HT-29 (cell line): Measurements from ENCODE around the gene NEURL3. TPM values are rescaled to one million over a fixed set of nuclear protein-coding genes. Genes with fewer than 3 reads are reported as not detected.
"Not testable (repeated sequence)": the region's sequence is repeated elsewhere in the genome, so short reads cannot be mapped to it uniquely, and the experiment has no call there.

Experiments used
- DNase-seq: peaks from one replicate; pipeline ENCODE4 v3.0.0-alpha.2; 2015; ENCODE audit warnings: low spot score
- total RNA-seq: library from RNA; depleted of rRNA; stranded (reverse); fragments of >200 nt; shearing (Covaris generic); gene quantifications from 2 replicates; pipeline ENCODE4 v1.2.3, GENCODE V29; 2014; rRNA removed

NEURL3 gene
- total RNA-seq, result 3.8 and 4.3 TPM in 2 replicates

DNA sequence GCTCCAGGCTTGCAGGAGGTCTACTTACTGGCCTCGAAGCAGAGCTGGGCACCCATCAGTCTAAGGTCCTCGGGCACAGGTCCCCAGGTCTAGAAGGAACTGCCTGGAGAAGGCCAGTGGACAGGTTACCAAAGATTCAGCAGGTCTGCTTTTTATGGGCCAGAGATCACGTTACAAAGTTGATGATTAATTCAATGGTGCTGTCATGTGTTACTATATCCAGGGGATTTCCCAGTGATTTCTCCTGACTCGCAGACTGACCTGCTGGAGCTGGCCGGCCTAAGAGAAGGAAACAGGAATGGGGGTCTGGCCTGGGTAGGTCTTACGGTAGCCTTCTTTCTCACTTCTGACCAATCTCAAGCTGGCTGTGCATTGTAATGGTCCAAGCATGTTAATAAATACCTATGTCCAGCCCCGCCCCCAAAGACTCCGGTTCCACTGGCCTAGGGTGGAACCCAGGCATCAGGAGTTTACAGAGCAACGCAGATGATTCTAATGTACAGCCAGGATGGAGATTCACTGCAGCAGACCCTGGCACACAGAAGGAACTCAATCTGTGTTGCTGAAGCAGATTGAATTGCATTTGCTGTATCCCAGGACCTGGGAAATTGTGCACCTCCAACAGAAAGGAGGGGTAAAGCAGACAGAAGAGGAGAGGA is at the start of gene NEURL3:
Gene NEURL3, minus strand, starts transcription at position 127 of the 659 bp plus-strand sequence. Its CDS starts 71 bp downstream, at position 56.
- DNase-seq, result peak; percentile 82

DNA sequence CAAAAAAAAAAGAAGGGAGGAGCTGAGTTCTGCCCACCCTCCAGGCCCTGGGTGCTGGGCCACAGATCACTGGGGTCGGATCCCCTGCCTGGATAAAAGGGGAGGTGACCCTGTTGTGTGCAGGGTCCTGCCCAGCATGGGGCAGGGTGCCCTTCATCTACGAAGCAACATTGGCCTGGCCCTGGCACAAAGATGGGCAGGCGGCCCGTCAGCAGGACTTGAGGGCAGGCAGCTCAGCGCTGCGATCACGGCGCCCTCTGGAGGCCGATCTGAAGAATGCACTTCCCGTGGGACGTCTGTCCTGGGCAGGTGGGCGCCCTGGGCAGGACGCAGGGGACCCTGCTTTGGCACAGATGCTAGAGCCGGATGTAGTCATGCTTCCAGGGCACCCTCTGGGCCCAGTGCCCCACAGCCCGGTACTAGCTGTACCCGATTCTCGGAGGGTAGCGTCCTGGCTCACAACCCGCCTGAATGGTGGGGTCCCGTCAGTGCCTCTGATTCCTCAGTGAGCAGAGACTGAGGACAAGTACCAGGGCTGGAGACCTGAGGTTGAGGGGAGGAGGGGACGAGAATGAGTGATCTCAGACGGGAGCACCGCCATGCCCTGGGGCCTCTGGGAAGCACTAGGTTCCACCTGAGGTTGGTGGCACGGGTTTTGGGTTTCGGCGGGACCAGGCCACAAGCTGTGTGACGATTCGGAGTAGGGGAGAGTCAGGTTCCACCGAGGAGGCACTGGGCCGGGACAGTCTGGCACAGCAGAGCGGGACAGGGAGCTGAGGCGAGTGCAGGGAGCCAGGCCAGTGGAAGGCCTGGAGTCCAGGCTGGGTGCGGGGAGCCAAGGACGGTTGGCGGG is 49.4 kb upstream of the NEURL3 start:
- peak; percentile 54 for DNase-seq

- not testable (repeated sequence) for DNase-seq
Measured at GRCh38 chr2:96553957-96554292, 48.8 kb upstream of the NEURL3 start.

GRCh38 chr2:96553176-96553956 is 48.2 kb upstream of the NEURL3 start:
- no peak for DNase-seq

GRCh38 chr2:96552315-96553175 is 47.4 kb upstream of the NEURL3 start:
- no peak for DNase-seq

DNA sequence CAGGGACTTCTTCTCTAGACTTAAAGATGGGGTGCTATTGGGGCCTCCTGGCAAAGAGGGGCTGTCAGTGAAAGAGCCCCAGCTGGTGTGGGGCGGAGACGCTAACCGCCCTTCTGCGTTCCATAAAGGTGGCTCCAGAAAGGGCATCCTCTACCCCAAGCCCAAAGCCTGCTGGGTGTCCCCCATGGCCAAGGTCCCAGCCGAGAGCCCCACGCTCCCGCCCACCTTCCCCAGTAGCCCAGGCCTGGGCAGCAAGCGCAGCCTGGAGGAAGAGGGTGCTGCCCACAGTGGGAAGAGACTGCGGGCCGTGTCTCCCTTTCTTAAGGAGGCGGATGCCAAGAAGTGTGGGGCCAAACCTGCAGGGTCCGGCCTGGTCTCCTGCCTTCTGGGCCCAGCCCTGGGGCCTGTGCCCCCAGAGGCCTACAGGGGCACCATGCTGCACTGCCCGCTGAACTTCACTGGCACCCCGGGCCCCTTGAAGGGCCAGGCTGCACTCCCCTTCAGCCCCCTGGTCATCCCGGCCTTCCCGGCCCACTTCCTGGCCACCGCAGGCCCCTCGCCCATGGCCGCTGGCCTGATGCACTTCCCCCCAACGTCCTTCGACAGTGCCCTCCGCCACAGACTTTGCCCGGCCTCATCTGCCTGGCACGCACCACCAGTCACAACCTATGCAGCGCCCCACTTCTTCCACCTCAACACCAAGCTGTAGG is 46.6 kb upstream of the NEURL3 start:
- DNase-seq, result no peak

- no peak for DNase-seq
Measured at GRCh38 chr2:96550787-96551604, 45.8 kb upstream of the NEURL3 start.

GRCh38 chr2:96549967-96550786 is 45.0 kb upstream of the NEURL3 start:
- peak; percentile 86 for DNase-seq

DNA sequence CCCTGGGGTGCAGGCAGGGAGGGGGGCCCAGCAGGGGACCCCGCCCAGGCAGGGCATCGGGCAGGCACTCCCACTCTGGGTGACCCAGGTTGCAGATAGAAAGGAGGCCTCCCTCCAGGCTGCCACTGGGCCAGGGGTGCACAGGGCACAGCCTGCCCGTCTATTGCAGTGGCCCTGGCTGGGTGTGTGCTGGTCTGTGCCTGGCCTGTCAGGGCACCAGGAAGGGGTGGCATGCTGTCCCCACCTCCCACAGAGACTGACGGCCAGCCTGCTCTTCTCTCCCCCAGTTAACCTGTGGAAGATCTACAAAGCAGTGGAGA is 44.3 kb upstream of the NEURL3 start:
- DNase-seq, result no peak

GRCh38 chr2:96548558-96549465 is 43.7 kb upstream of the NEURL3 start:
- no peak for DNase-seq

DNA sequence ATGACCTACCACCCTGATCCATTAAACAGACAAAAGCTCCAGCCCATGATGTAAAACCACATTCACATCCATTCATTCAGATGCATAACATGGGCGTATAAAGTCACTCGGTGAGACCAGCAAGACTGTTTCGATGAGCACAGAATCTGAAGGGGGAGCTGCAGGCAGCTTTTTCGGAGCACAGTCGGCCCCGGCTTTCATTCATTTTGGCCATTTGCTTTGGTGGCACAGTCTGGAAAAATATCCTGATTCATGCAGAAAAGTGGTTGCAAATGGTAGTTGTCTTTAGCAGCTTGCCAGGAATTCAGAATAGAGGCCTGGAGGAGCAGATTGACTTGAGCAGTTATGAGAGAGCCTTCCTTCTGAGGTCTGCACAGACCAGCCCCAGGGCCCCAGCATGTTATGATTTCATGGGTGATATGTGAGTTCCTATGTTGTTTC is 42.6 kb upstream of the NEURL3 start:
- DNase-seq, result no peak

DNA sequence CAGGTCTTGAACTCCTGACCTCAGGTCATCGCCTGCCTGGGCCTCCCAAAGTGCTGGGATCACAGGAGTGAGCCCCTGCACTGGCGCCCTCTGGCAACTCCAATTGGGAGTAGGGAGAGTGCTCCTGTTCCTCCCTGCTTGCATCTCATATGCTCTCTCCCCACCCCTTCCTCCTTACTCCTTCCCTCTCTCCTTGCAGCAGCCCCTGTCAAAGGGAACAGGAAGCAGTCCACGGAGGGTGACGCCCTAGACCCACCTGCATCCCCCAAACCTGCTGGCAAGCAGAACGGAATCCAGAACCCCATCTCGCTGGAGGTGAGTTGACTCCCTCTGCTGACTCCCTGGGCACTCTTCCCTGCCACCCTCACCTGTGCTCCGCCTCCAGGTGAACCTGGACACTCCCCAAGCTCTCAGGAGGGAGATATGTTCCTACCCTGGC is 42.1 kb upstream of the NEURL3 start:
- DNase-seq, result no peak

- DNase-seq, result no peak
Measured at GRCh38 chr2:96546797-96547196, 41.6 kb upstream of the NEURL3 start.

DNA sequence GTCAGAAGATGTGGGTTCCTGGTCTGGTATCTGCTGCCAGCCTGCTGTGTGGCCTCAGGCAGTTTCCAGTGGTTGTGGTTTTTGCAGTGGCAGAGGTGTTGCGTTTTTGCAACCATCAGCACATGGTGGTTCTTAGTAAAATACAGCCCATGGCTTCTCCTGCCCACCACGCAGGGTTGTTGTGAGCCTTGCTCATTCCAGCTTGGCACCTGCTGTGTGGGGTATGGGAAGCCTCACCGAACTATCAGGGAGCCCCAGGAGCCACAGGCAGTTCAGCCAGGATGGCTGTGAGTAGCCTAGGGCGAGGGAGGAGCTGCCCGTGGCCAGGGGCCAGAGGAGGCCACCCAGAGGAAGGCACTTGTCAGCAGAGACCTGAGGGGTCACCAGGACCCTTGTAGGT is 41.2 kb upstream of the NEURL3 start:
- DNase-seq, result no peak

DNA sequence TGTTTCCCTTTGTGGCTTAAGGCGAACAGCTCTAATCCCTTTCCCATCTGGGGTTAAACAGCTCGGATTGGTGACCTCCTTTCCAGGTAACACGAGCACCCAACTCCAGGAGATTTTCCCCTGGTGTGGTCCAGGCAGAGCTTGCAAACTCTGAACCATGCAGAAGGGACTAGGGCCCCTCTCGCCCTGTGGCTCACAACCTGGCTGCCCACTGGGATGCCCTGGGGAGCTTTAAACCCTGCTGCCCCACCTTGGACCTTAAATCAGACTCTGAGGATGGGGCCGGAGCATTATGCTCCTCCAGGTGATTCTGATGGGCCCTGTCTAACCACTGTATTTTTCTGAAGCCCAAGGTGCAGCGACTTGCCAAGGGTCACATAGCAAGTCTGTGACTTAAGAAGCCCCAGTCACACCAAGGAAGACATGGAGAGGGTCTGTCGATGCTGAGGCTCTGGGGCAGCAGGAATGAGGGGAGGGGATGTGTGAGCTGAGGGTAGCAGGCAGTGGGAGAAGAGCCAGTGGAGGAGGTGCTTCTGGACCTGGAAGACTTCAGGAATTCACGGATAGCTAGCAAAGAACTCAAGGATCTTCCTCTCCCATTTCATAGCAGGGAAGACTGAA is 37.3 kb upstream of the NEURL3 start:
- no peak for DNase-seq

- no peak for DNase-seq
Measured at GRCh38 chr2:96541398-96542152, 36.4 kb upstream of the NEURL3 start.

- no peak for DNase-seq
Measured at GRCh38 chr2:96540136-96540535, 35.0 kb upstream of the NEURL3 start.
